Measurements from ENCODE around the gene TUBA4B.
"Not testable (repeated sequence)": the region's sequence is repeated elsewhere in the genome, so short reads cannot be mapped to it uniquely, and the experiment has no call there.

TUBA4B gene

GRCh38 chr2:219248845-219249202 lies 4.2 kb upstream of the TUBA4B start:
- DNase-seq, result no peak

DNA sequence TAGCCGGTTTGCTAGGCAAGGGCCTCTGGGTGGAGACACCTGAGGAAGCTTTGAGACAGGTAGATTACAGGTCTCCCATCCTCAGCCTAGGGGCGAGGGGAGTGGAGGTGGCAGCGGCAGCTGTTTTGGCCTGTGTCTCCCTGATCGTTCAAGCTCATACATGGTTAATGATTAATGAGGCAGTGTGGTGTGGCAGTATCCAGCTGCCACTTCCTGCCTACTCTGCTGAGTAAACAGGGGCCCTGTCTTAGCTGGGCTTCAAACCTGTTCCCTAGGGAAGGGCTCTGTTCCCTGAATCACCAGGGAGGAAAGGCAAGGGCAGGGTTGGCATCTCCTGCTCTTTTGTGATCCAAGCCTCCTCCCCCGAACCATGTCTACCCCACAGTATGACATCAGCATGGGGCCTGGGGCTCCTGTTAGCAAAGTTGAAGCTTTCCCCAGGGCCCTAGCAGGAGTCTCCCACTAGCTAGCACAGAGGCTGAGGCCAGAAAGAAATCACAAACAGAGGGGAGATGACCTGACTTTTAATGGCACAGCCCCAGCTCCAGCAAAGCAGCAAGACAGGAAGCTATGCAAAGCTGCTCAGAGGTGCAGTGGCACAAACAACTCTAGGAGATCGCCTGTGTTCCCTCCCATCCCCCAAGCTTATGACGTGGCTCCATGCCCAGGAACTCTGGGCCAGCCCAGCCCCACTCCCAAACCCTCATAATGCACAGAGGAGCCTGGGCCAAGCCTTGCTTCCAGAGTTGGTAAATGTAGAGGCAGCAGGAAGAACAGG lies 3.7 kb upstream of the TUBA4B start:
- DNase-seq, result peak; percentile 92

- DNase-seq, result no peak
Measured at GRCh38 chr2:219250049-219250781, 2.8 kb upstream of the TUBA4B start.

DNA sequence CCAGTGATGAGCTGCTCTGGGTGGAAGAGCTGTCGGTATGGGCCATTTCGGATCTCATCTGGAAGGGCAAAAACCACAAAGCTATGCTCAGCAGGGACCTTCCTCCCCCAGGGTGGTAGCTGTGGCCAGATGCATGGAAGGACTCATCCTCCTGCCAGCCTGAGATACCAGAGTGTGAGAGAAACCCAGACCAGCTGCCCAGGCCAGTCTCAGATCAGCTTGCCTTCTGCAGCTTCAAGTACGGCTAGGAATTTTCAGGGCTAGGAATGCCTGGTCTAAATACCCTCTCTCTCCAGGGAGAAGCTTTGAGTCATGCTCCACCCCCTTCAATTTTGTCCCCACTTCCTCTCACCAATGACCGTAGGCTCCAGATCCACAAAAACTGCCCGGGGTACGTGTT lies 1.4 kb upstream of the TUBA4B start:
- DNase-seq, result no peak

GRCh38 chr2:219252084-219252483 lies 959 bp upstream of the TUBA4B start:
- no peak for DNase-seq

- DNase-seq, result no peak
Measured at GRCh38 chr2:219252570-219252899, 508 bp upstream of the TUBA4B start.

- peak; percentile 69 for DNase-seq
Measured at GRCh38 chr2:219253753-219254589, 928 bp downstream of the TUBA4B start, which contains the start of gene TUBA4A. Gene TUBA4A (minus strand): TSS chr2:219253918. CDS start chr2:219253858, 60 bp downstream.

- DNase-seq, result no peak
Measured at GRCh38 chr2:219254590-219255201, 1.7 kb downstream of the TUBA4B start.

- DNase-seq, result not testable (repeated sequence)
Measured at GRCh38 chr2:219258942-219259341, 5.9 kb downstream of the TUBA4B start.

- DNase-seq, result no peak
Measured at GRCh38 chr2:219261024-219261855, 8.2 kb downstream of the TUBA4B start.

- no peak for DNase-seq
Measured at GRCh38 chr2:219266232-219266631, 13.2 kb downstream of the TUBA4B start.

GRCh38 chr2:219266886-219267285 lies 13.8 kb downstream of the TUBA4B start:
- no peak for DNase-seq

DNA sequence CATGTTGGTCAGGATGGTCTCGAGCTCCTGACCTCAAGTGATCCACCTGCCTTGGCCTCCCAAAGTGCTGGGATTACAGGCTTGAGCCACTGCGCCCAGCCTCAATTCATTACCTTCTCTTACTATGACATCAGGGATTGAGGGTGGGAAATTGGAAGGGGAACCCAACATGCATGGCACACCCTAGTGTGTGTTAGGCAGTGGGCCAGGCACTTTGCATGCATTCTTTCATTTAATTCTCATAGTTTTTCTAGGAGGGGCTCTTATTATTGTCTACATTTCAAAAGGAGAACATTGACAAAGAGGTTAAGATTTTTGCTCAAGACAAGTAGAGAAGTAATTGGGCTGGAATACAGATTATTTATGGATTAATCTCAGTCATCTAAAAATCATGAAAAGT lies 15.3 kb downstream of the TUBA4B start:
- no peak for DNase-seq

GRCh38 chr2:219269362-219270054 lies 16.5 kb downstream of the TUBA4B start:
- no peak for DNase-seq

- no peak for DNase-seq
Measured at GRCh38 chr2:219270055-219270372, 17.0 kb downstream of the TUBA4B start.

DNA sequence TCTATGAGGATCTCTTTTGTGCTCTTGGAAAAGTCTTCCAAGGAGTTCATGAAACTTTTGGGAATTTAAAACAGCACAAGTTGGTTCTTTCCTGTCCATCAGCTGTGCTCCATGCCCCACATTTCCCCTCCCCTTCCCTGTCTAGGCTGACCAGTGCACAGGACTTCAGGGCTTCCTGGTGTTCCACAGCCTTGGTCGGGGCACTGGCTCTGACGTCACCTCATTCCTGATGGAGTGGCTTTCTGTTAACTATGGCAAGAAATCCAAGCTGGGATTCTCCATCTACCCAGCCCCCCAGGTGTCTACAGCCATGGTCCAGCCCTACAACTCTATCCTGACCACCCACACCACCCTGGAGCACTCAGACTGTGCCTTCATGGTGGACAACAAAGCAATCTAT lies 18.0 kb downstream of the TUBA4B start:
- no peak for DNase-seq

DNA sequence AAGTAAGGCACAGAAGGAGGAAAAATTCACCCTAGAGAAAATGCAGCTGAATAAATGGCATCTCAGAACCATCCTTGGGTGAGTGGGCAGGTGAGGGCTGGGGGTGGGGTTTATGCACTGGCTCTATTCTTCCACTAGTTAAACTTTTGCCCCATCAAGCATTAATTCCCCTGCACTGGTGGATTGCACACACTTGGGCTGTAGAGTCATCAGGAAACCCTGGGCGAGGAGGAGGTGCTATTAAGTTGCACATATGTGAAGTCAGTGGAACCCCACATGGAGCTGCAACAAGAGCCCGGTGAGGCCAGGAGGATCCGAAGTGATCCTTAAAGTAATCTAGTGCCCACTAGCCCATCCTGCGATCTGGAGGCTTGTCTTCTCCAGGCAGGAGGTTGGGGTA lies 19.3 kb downstream of the TUBA4B start:
- DNase-seq, result no peak

GRCh38 chr2:219272995-219273394 lies 20.0 kb downstream of the TUBA4B start:
- peak; percentile 65 for DNase-seq

DNA sequence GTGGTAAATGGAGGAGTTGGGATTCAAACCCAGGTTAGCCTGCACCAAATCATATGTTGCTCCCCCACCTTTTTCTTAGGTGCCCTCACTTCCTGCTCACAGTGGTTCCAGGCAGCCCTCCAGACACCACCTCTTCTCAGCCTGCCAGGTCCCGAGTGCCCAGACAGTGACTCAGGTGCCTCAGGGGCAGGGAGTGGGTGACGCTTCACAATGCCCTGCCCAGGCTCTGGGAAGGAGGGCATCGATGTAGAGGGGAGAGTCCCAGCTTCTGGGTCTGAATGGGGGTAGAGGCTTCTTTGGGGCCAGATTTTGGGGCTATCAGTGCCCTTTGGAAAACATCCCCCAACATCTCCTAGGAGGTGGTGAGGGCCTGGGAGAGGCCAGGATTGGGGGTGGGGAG lies 20.9 kb downstream of the TUBA4B start:
- peak; percentile 92 for DNase-seq

GRCh38 chr2:219274361-219274921 lies 21.4 kb downstream of the TUBA4B start:
- peak; percentile 89 for DNase-seq

Data from NCI-H226 (cell line).